HG02970 (cell line): ENCODE results near the gene CDH4.
"Not testable (repeated sequence)": the region's sequence is repeated elsewhere in the genome, so short reads cannot be mapped to it uniquely, and the experiment has no call there.

Experiments used
- ATAC-seq: cut with Tn5 transposase; IDR thresholded peaks from one replicate; pipeline ENCODE4 v1.9.1; 2021; ENCODE audit warnings: mild to moderate bottlenecking, moderate library complexity, moderate number of reproducible peaks; ENCODE audit not compliant: unreplicated experiment, low FRiP score

CDH4 gene

GRCh38 chr20:61478611-61479305, 226.7 kb downstream of the CDH4 start:
- no peak for ATAC-seq

DNA sequence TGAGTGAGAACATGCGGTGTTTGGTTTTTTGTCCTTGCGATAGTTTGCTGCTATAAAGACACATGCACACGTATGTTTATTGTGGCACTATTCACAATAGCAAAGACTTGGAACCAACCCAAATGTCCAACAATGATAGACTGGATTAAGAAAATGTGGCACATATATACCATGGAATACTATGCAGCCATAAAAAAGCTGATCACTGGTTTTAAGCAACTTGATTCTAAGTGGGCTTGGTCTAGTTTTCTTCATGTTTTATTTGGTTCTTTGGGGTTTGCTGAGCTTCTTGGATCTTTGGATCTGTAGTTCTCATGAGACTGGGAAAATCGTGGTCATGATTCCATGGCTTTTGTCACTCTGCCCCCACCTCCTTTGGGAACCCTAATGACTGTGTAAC, 227.4 kb downstream of the CDH4 start:
- not testable (repeated sequence) for ATAC-seq

GRCh38 chr20:61480158-61480825, 228.2 kb downstream of the CDH4 start:
- no peak for ATAC-seq

DNA sequence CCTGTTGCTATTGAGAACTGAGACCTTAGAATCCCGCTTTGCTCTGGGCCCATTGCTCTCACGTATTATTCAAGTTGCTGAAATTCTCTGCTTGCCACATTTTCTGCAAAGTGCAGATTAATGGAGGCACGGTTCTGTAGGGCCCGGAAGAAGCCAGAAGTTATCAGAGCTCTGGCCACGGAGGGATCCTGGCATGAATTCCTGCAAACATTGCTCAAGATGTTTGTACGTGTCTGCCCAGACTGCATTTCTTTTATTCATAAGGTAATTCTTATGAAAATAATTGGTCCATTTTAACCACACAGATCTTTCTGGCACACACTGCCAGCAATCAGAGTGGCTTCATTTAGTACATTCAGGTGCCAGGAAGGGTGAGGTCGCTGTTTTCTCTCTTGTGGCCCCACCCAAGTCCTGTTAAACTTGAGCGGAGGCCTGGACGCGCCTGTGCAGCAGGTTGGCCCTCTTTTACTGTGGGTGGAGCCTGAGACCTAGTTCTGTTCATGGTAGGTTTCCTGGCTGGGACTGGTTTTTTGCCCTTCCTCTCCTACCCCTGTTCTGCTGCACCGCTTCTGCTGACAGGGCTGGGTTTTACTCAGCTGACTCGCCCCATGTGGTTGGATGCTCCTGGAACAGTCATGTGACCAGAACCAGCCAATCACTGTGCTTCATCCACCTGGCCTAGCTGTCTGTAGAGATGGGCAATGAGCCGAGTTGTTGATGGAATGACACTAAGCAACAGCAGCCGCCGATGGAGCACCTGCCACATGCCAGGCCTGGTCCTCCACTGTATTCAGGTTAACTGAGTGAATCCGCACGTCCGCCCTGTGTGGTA, 230.2 kb downstream of the CDH4 start:
- no peak for ATAC-seq

DNA sequence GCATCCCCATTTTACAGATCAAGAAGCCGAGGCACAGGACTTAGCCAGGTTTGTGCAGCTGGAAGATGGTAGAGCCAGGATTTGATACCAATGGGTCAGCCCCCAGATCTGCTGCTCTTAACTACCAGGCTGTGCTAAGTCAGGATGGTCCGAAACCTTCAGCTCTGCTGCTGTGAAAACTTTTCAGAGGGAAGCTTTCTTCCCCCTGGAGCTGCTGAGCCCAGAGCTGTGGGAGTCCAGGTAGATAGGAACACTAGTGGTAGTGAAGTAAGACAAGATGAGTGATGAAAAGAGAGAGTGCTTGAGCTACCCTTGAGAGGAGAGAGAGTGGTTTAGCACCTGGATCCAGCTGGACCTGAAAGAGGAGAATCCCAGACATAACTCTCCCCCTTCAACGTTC, 230.8 kb downstream of the CDH4 start:
- ATAC-seq, result no peak

DNA sequence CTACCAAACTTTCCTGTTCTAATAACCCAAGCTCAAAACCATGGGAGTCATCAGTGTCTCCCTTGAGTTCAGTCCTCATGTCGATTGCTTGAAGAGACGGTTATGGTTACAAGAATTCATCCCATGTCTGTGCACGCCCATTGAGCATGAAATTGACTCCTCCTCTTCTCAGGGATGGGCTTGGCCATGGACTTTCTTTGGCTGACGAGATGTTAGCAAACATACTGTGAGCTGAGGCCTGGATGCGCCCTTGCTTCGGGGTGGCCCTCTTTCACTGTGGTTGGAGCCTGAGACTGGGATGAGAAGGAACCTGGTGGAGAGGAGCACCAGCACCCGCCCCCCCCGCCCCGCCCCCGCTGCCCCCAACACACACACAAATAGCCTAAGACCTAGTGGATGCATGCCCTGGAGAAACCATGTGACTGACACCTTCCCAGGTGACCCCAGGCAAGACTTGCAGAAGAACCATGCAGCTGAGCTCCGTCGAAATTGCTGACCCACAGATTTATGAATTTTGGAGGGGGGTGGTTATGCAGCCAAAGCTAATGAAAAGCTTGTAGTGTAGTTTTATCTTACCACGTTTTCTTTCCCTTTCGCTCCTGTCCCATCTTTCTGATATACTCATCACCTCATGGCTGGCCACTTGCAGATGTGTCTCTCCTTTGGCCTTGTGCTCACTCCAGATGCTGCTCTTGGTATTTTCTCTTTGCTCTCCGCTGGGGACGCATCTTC, 231.4 kb downstream of the CDH4 start:
- ATAC-seq, result no peak

DNA sequence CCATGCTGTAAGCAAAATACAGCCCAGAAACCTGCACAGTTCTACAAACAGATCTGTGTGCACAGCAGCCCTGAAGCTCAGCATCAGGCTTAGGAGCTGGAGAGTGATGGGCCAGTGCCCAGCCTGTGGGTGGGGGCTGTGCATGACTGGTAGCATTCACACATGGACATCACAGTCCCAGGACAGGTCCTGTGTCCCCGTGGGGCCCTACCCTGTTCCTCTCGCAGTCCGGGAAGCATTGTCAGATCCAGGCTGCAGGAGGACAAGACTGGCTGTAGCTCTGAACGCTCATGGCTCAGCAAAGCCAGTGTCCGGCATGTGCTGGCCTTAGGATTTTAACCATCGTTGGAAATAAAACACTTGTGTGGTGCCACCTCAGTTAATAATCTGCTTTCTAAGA, 234.1 kb downstream of the CDH4 start:
- ATAC-seq, result no peak

DNA sequence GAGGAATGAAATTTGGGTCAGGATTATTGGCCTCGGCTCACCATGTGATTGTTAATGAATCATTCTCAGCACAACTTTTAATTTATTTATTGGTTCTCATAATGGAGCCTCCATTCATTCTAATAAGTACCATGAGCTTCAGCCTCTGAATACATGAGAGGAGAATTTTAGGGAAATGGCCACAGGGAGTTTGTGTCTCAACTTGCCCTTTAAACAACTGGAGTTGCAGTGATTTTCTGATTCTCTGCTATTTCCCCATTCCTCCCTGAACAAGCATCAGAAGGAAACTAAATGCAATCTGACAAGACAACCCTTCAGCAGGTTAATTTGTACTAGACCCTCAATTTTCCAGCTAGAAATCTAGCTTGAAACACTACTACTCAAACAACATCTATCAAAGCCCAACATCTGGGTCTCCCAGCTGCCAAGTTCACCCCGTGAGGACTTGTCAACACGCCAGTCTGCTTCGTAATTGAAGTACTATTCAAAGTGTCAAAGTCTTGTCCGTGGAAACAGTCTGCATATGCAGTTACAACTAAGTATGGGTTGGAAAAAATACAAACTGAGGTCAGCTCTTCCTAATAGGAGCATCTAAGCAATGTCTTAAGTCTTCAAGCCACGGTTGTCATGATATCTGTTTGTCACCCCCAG, 235.4 kb downstream of the CDH4 start:
- no peak for ATAC-seq

GRCh38 chr20:61487997-61488371, 235.9 kb downstream of the CDH4 start:
- no peak for ATAC-seq

GRCh38 chr20:61490721-61491120, 238.7 kb downstream of the CDH4 start:
- no peak for ATAC-seq

DNA sequence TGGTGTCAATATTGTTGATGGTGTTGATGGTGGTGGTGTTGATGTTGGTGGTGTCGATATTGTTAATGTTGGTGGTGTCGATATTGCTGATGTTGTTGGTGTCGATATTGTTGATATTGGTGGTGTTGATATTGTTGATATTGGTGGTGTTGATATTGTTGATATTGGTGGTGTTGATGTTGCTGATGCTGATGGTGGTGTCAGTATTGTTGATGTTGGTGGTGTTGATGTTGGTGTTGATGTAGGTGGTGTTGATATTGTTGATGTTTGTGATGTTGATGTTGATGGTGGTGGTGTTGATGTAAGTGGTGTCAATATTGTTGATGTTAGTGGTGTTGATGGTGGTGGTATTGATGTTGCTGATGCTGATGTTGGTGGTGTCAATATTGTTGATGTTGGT, 240.0 kb downstream of the CDH4 start:
- no peak for ATAC-seq

GRCh38 chr20:61493798-61494305, 241.8 kb downstream of the CDH4 start:
- ATAC-seq, result no peak

DNA sequence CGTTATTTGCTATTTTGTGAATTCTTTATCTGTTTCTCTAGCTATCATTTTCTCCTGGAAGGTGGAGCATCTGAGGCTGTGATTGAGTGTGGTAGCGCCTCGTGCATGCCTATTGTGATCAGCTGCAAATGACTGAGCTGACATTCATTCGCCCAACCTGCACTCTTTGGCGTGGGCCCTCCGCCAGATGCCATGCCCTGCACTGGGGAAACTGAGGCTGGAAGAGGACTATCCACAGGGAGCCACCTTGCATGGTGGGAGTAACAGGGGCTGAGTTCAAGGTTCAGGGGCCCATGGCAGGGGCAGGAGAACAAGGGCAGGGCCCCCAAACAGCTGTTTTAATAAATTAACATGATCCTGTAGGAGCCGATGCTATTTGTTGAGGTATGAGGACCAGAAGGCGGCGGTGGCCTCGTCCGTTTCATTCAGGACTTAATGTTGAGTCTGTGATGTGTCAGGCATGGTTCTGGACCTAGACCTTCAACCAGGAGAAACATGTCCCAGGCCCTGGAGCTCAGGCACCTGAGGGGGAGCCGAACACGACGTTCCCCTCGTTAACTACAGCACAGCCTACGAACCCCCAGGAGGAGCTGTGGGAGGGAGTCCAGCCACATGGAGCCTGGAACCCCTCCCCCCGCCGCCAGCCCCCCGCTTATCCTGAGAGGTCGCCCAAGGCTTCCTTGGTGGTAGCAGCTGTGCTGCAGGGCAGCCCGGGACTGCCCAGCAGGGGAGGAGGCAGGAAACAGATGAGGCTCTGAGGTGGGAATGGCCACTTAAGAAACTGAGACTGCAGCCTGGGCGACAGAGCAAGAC, 242.9 kb downstream of the CDH4 start:
- ATAC-seq, result no peak

DNA sequence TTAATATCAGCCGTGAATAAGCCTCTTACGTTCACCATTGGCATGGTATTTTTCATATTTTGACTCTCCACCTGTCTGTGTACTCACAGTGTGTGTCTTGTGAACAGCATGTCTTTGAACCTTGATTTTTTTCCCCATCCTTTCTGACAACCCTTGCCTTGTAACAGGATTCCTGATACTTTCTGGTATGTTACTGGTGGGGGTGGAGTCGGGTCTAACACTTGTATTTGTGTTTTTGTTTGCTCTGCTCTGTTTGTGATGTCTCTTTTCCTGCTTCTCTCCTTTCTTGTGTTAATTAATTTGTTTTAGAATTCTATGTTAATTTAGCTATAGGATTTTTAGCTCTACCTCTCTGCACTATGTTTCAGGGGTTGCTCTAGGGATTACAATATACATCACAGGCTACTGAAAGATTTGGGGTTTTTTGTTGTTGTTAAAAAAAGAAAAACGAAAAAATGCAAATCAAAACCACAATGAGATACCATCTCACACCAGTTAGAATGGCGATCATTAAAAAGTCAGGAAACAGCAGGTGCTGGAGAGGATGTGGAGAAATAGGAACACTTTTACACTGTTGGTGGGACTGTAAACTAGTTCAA, 245.1 kb downstream of the CDH4 start:
- no peak for ATAC-seq

- ATAC-seq, result no peak
Measured at GRCh38 chr20:61499859-61500554, 247.9 kb downstream of the CDH4 start.

DNA sequence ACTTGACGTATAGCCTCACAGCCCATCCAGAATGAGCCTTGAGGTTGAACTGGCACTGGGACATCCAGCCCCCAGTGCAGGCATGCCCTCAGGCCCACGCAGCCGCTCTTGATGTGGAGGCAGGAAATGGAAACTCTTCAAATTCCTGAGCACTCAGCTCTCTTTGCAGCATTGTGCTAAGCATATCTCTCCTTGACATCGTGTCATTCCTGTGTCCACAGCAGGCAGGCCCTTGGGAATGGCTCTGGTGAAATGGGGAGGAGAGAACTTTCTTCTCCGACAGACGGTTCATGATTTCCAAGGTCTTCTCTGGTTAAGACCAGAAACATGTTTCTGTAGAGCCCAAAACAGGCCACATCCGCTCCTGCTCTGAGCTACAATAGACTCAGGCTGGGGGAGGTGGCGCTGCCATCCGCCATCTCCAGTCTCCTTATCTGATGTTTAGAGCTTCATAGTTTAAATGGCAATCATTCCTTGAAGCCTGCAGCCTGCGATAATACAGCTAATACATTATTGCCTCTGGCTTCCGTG, 248.8 kb downstream of the CDH4 start:
- ATAC-seq, result no peak

GRCh38 chr20:61502433-61502832, 250.4 kb downstream of the CDH4 start:
- no peak for ATAC-seq

- no peak for ATAC-seq
Measured at GRCh38 chr20:61503106-61503505, 251.0 kb downstream of the CDH4 start.
